ENCODE measurements around the gene CD160.
A peak's percentile ranks its signal among the peaks of the same experiment; 100 is the strongest.
"Not testable (repeated sequence)": the region's sequence is repeated elsewhere in the genome, so short reads cannot be mapped to it uniquely, and the experiment has no call there.

CD160 gene

DNA sequence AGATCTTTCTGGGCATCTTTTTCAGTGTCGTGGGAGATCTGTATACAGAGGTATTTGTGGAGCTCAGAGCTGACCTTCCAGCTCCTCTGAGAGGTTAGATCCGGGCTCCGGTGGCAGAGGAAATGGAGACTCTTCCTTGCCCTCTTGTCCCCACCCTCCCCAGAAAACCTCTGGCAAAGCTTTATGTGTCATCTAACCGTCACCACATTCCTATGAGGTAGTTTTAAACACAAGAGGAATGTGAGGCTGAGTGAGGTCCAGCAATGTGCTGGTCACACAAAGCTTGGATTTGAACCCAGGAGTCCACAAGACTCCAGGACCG lies 1.2 kb downstream of the CD160 start:
- TF ChIP-seq, protein P1, sequence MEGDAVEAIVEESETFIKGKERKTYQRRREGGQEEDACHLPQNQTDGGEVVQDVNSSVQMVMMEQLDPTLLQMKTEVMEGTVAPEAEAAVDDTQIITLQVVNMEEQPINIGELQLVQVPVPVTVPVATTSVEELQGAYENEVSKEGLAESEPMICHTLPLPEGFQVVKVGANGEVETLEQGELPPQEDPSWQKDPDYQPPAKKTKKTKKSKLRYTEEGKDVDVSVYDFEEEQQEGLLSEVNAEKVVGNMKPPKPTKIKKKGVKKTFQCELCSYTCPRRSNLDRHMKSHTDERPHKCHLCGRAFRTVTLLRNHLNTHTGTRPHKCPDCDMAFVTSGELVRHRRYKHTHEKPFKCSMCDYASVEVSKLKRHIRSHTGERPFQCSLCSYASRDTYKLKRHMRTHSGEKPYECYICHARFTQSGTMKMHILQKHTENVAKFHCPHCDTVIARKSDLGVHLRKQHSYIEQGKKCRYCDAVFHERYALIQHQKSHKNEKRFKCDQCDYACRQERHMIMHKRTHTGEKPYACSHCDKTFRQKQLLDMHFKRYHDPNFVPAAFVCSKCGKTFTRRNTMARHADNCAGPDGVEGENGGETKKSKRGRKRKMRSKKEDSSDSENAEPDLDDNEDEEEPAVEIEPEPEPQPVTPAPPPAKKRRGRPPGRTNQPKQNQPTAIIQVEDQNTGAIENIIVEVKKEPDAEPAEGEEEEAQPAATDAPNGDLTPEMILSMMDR (IDR thresholded peaks at IDR 0.05; ENCODE audit: low read depth, low read length): no peak
- TF ChIP-seq POLR2A (IDR thresholded peaks at IDR 0.05; ENCODE audit: extremely low read depth, insufficient read length) (no peak), MYC (IDR thresholded peaks at IDR 0.05; ENCODE audit: low read depth, low read length) (no peak)
- TF ChIP-seq, protein P2, sequence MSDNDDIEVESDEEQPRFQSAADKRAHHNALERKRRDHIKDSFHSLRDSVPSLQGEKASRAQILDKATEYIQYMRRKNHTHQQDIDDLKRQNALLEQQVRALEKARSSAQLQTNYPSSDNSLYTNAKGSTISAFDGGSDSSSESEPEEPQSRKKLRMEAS (IDR thresholded peaks at IDR 0.05; ENCODE audit: low read depth, low read length): no peak
- H3K4me3 ChIP-seq (ENCODE audit: low read depth, low read length): no peak overlapping the region
- no peak for DNase-seq (ENCODE audit: low read depth)

DNA sequence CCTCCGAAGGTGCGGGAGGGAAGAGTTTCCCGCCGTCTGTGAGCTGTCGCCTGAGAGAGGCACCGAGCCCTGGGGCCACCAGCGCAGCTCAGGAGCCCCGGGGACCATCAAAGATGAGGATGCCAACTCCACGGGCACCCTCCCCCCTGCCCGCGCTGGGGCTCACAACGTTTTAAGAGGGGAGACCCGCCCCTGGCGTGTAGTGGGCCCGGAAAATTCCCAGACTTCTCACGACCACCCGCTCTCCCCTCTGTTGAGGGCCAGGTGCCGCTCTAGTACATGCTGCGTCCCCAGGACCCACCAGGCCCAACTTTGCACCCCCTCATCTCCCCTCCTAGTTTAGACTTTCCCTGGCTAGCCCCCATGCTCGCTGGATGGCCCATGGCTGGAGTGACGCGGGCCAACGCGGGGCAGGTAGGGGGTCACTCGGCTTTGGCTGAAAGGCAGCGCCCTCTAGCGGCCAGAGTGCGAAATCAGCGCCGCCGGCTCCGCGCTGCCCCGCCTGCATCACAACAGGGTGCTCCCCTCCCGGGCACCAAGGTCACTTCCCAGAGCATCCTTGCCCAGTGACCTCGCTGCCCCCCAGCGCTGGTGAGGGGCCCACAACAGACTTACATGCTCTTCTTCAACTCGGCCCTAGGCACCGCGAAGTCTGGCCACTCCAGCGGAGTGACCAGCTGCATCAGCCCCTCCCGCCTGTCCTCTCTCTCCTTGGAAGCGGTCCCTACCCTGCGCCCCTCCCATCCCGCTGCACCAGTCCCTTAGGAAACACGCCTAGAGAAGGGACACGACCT lies 1.8 kb downstream of the CD160 start:
- TF ChIP-seq POLR2A (IDR thresholded peaks at IDR 0.05; ENCODE audit: extremely low read depth, insufficient read length): no peak
- TF ChIP-seq, protein P1 (IDR thresholded peaks at IDR 0.05; ENCODE audit: low read depth, low read length): peak; percentile 79
- TF ChIP-seq, protein P2 (IDR thresholded peaks at IDR 0.05; ENCODE audit: low read depth, low read length): no peak
- H3K4me3 ChIP-seq (ENCODE audit: low read depth, low read length): no peak overlapping the region
- peak; percentile 63 for DNase-seq (ENCODE audit: low read depth)

DNA sequence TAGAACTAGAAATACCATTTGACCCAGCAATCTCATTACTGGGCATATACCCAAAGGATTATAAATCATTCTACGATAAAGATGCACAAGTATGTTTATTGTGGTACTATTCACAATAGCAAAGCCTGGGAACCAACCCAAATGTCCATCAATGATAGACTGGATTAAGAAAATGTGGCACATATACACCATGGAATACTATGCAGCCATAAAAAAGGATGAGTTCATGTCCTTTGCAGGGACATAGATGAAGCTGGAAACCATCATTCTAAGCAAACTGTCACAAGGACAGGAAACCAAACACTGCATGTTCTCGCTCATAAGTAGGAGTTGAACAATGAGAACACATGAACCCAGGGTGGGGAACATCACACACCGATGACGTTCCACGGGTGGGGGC lies 6.9 kb downstream of the CD160 start:
- DNase-seq (ENCODE audit: low read depth): not testable (repeated sequence)

DNA sequence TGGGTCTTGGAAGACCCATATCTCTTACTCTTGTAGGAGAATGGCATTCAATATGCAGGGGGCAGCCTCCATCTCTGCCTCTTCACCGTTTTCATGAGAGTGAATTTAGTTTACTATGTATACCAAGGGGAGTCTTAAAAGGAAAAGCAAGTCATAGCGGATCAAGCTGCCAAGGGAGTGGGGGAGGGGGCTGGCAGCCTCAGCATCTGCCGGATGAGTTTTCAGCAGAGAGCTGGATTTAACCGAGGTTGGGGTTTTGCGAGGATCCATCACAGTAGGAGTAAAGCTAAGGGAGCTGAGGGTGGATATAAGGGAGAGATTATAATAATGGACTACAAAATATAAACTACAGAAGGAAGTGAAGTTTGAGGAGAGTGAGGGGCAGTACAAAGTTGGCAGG lies 9.9 kb downstream of the CD160 start:
- no peak overlapping the region for H3K4me3 ChIP-seq (ENCODE audit: low read depth, low read length)
- no peak for DNase-seq (ENCODE audit: low read depth)
- TF ChIP-seq, protein P2 (IDR thresholded peaks at IDR 0.05; ENCODE audit: low read depth, low read length): no peak
- TF ChIP-seq MYC (IDR thresholded peaks at IDR 0.05; ENCODE audit: low read depth, low read length) (no peak), POLR2A (IDR thresholded peaks at IDR 0.05; ENCODE audit: extremely low read depth, insufficient read length) (no peak)
- TF ChIP-seq, protein P1 (IDR thresholded peaks at IDR 0.05; ENCODE audit: low read depth, low read length): no peak

More for the DNA sequence above, 6.9 kb downstream of the CD160 start:
- H3K4me3 ChIP-seq (ENCODE audit: low read depth, low read length): not testable (repeated sequence)

DNA sequence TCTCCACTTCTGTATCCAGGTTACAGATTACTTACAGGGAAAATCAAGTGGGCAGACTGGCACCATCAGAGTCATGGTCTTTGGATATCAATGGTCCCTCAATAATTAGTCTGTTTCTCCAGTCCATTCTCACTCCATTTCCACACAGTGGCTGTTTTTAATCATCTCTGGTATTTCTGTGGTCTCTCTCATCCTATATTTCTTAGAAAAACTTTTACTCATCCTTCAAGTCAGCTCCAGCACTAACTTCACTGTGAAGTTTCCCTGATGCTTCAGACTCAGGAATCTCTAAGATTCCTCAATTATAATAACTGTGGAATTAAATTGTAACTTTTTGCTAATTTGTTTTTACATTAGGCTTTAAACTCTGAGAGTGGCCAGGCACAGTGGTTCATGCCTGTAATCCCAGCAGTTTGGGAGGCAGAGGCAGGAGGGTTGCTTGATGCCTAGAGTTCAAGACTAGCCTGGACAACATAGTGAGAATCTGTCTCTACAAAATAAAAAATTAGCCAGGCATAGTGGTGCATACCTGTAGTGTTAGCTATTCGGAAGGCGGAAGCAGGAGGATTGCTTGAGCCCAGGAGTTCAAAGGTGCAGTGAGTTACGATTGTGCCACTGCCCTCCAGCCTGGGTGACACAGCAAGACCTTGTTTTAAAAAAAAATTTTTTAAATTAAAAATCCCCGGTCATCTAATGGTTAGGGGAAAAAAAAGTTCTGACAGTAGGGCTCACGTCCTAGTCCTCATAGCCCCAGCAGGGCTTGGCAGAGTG lies 10.6 kb downstream of the CD160 start:
- no peak overlapping the region for H3K4me3 ChIP-seq (ENCODE audit: low read depth, low read length)
- no peak for DNase-seq (ENCODE audit: low read depth)
- TF ChIP-seq, protein P2 (IDR thresholded peaks at IDR 0.05; ENCODE audit: low read depth, low read length): no peak
- no peak for TF ChIP-seq POLR2A (IDR thresholded peaks at IDR 0.05; ENCODE audit: extremely low read depth, insufficient read length)

DNA sequence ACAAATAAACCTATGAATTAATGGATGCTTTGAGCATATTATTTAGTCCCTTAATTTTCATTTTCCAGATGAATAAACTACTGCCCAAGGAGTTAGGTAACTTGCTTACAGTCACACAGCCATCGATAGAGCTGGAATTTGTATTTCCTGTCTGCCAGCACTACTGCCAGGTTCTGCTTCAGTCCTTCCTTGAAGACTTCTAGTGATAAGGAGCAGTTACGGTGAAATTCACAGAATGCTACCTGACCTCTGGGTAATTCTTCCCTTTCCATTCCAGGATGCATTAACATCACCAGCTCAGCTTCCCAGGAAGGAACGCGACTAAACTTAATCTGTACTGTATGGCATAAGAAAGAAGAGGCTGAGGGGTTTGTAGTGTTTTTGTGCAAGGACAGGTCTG lies 11.2 kb downstream of the CD160 start:
- TF ChIP-seq MYC (IDR thresholded peaks at IDR 0.05; ENCODE audit: low read depth, low read length): no peak
- TF ChIP-seq, protein P1 (IDR thresholded peaks at IDR 0.05; ENCODE audit: low read depth, low read length): no peak
- no peak for TF ChIP-seq POLR2A (IDR thresholded peaks at IDR 0.05; ENCODE audit: extremely low read depth, insufficient read length)
- TF ChIP-seq, protein P2 (IDR thresholded peaks at IDR 0.05; ENCODE audit: low read depth, low read length): no peak
- no peak for DNase-seq (ENCODE audit: low read depth)
- H3K4me3 ChIP-seq (ENCODE audit: low read depth, low read length): no peak overlapping the region
